Karpas-422 (cell line): ENCODE results near the gene GRAMD2A. TPM values are rescaled to one million over a fixed set of nuclear protein-coding genes. Genes with fewer than 3 reads are reported as not detected.

Source experiments
- DNase-seq: peaks from one replicate; pipeline ENCODE4 v3.0.0-alpha.2; 2015
- H2AFZ ChIP-seq: fragments of 200-600 bp; sonication (generic); 2 replicates; pipeline ENCODE4 v1.6.1; 2014; ENCODE audit warnings: antibody characterized with exemption, low read length, mixed read lengths
- H3K27ac ChIP-seq: fragments of 200-600 bp; sonication (generic); 2 replicates; pipeline ENCODE4 v1.5.1; 2014; ENCODE audit warnings: mild to moderate bottlenecking, low read length, moderate library complexity
- H3K27me3 ChIP-seq: fragments of 200-600 bp; sonication (generic); 2 replicates; pipeline ENCODE4 v1.6.1; 2014; ENCODE audit warnings: low read length, mixed read lengths
- H3K36me3 ChIP-seq: fragments of 200-600 bp; sonication (generic); 2 replicates; pipeline ENCODE4 v1.6.1; 2014; ENCODE audit warnings: low read length, mixed read lengths; ENCODE audit not compliant: insufficient read depth
- H3K4me1 ChIP-seq: fragments of 200-600 bp; sonication (generic); 2 replicates; pipeline ENCODE4 v1.6.1; 2014; ENCODE audit warnings: mild to moderate bottlenecking, low read length, mixed read lengths
- H3K4me2 ChIP-seq: fragments of 200-600 bp; sonication (generic); 2 replicates; pipeline ENCODE4 v1.6.1; 2014; ENCODE audit warnings: low read length, low read depth, mild to moderate bottlenecking; ENCODE audit not compliant: poor library complexity, severe bottlenecking
- H3K4me3 ChIP-seq: fragments of 200-600 bp; sonication (generic); 2 replicates; pipeline ENCODE4 v1.5.1; 2014; ENCODE audit warnings: mild to moderate bottlenecking, antibody characterized with exemption, low read length, mixed read lengths
- H3K79me2 ChIP-seq: fragments of 200-600 bp; sonication (generic); 2 replicates; pipeline ENCODE4 v1.6.1; 2014; ENCODE audit warnings: mild to moderate bottlenecking, low read length, mixed read lengths
- H3K9ac ChIP-seq: fragments of 200-600 bp; sonication (generic); 2 replicates; pipeline ENCODE4 v1.6.0; 2014; ENCODE audit warnings: low read length
- H3K9me2 ChIP-seq: fragments of 200-600 bp; sonication (generic), shearing (Covaris generic); replicated peaks from 2 replicates; pipeline ENCODE4 v1.6.0; 2014; ENCODE audit warnings: mild to moderate bottlenecking, low read length, moderate library complexity; ENCODE audit not compliant: insufficient read depth
- H3K9me3 ChIP-seq: fragments of 300-700, 200-600 bp; sonication (generic); 2 replicates; pipeline ENCODE4 v1.6.1; 2014; ENCODE audit warnings: low read length, mixed read lengths
- H4K20me1 ChIP-seq: fragments of 200-600 bp; sonication (generic); 2 replicates; pipeline ENCODE4 v1.6.1; 2014; ENCODE audit warnings: mild to moderate bottlenecking, antibody characterized with exemption, low read length, low read depth; ENCODE audit not compliant: insufficient read depth
- total RNA-seq: library from RNA; depleted of rRNA; stranded (reverse); fragments of >200 nt; shearing (Covaris generic); gene quantifications from 2 replicates; pipeline ENCODE4 v1.2.3, GENCODE V29; 2014; ENCODE audit warnings: low replicate concordance

Gene GRAMD2A
- total RNA-seq, 1 experiment from 2014 or later = not detected

- H3K9me3 ChIP-seq = no peaks in the 10 kb centered on the region
- no peaks in the 10 kb centered on the region for H4K20me1 ChIP-seq
These were observed 61.2 kb downstream of the GRAMD2A start for GRCh38 chr15:72136170-72137051.

GRCh38 chr15:72135719-72136118 lies 61.9 kb downstream of the GRAMD2A start:
- DNase-seq = no peak
- H3K4me3 ChIP-seq = no peak overlapping the region
- peaks cover 10% of the 10 kb centered on the region for H3K4me1 ChIP-seq
- no peaks in the 10 kb centered on the region for H3K27me3 ChIP-seq
- no peak overlapping the region for H3K9ac ChIP-seq
- no peaks in the 10 kb centered on the region for H3K9me3 ChIP-seq
- H4K20me1 ChIP-seq = no peaks in the 10 kb centered on the region
- H3K36me3 ChIP-seq = no peaks in the 10 kb centered on the region
- no peaks in the 10 kb centered on the region for H3K9me2 ChIP-seq
- H2AFZ ChIP-seq = no peak overlapping the region
- no peak overlapping the region for H3K4me2 ChIP-seq
- H3K27ac ChIP-seq = no peak overlapping the region
- no peaks in the 10 kb centered on the region for H3K79me2 ChIP-seq

More at GRCh38 chr15:72136170-72137051, 61.2 kb downstream of the GRAMD2A start:
- Histone ChIP-seq H3K27ac (no peak overlapping the region), H3K27me3 (no peaks in the 10 kb centered on the region), H3K79me2 (no peaks in the 10 kb centered on the region), H3K36me3 (no peaks in the 10 kb centered on the region), H3K4me1 (peaks cover 11% of the 10 kb centered on the region), H3K9me2 (no peaks in the 10 kb centered on the region), H3K4me2 (no peak overlapping the region), H3K4me3 (no peak overlapping the region), H2AFZ (no peak overlapping the region), H3K9ac (no peak overlapping the region)
- no peak for DNase-seq

GRCh38 chr15:72133211-72133610 lies 64.4 kb downstream of the GRAMD2A start:
- peaks cover 10% of the 10 kb centered on the region for H3K4me1 ChIP-seq
- no peaks in the 10 kb centered on the region for H3K27me3 ChIP-seq
- no peak overlapping the region for H3K27ac ChIP-seq
- H3K4me3 ChIP-seq = no peak overlapping the region
- no peak overlapping the region for H2AFZ ChIP-seq
- DNase-seq = no peak
- H3K79me2 ChIP-seq = no peaks in the 10 kb centered on the region
- H3K4me2 ChIP-seq = no peak overlapping the region
- H4K20me1 ChIP-seq = no peaks in the 10 kb centered on the region
- no peaks in the 10 kb centered on the region for H3K9me3 ChIP-seq
- H3K9me2 ChIP-seq = no peaks in the 10 kb centered on the region
- no peaks in the 10 kb centered on the region for H3K36me3 ChIP-seq
- no peak overlapping the region for H3K9ac ChIP-seq

GRCh38 chr15:72131922-72132321 lies 65.7 kb downstream of the GRAMD2A start:
- Histone ChIP-seq H3K79me2 (no peaks in the 10 kb centered on the region), H4K20me1 (no peaks in the 10 kb centered on the region), H3K36me3 (no peaks in the 10 kb centered on the region), H3K9ac (no peak overlapping the region), H3K27me3 (no peaks in the 10 kb centered on the region), H3K27ac (no peak overlapping the region), H3K4me2 (no peak overlapping the region), H3K9me3 (no peaks in the 10 kb centered on the region), H3K9me2 (no peaks in the 10 kb centered on the region), H3K4me3 (no peak overlapping the region), H2AFZ (no peak overlapping the region), H3K4me1 (peaks cover 10% of the 10 kb centered on the region)
- no peak for DNase-seq

- H2AFZ ChIP-seq = no peak overlapping the region
- no peaks in the 10 kb centered on the region for H3K9me3 ChIP-seq
- H3K27ac ChIP-seq = no peak overlapping the region
- no peaks in the 10 kb centered on the region for H4K20me1 ChIP-seq
- no peak overlapping the region for H3K4me2 ChIP-seq
- H3K9ac ChIP-seq = no peak overlapping the region
- no peak for DNase-seq
- no peaks in the 10 kb centered on the region for H3K9me2 ChIP-seq
- no peaks in the 10 kb centered on the region for H3K27me3 ChIP-seq
- no peaks in the 10 kb centered on the region for H3K79me2 ChIP-seq
- H3K4me1 ChIP-seq = peaks cover 10% of the 10 kb centered on the region
- no peak overlapping the region for H3K4me3 ChIP-seq
- no peaks in the 10 kb centered on the region for H3K36me3 ChIP-seq
These were observed 67.3 kb downstream of the GRAMD2A start for GRCh38 chr15:72130272-72130671.

- Histone ChIP-seq H3K27me3 (no peaks in the 10 kb centered on the region), H4K20me1 (no peaks in the 10 kb centered on the region), H3K9me2 (no peaks in the 10 kb centered on the region), H3K27ac (no peak overlapping the region), H3K9ac (no peak overlapping the region), H2AFZ (no peak overlapping the region), H3K4me1 (peaks cover 10% of the 10 kb centered on the region), H3K79me2 (no peaks in the 10 kb centered on the region), H3K36me3 (no peaks in the 10 kb centered on the region), H3K9me3 (no peaks in the 10 kb centered on the region), H3K4me2 (no peak overlapping the region), H3K4me3 (no peak overlapping the region)
- no peak for DNase-seq
These were observed 69.2 kb downstream of the GRAMD2A start for GRCh38 chr15:72128359-72128758.

- Histone ChIP-seq H4K20me1 (no peaks in the 10 kb centered on the region), H3K27me3 (no peaks in the 10 kb centered on the region), H3K27ac (no peak overlapping the region), H3K9ac (no peak overlapping the region), H3K4me2 (no peak overlapping the region), H3K9me2 (no peaks in the 10 kb centered on the region), H3K4me3 (no peak overlapping the region), H3K79me2 (no peaks in the 10 kb centered on the region), H3K4me1 (peaks cover 13% of the 10 kb centered on the region), H3K9me3 (no peaks in the 10 kb centered on the region), H3K36me3 (no peaks in the 10 kb centered on the region), H2AFZ (no peak overlapping the region)
- DNase-seq = no peak
These were observed 69.8 kb downstream of the GRAMD2A start for GRCh38 chr15:72127724-72128322.

GRCh38 chr15:72124218-72124617 lies 73.4 kb downstream of the GRAMD2A start:
- H3K4me3 ChIP-seq = no peak overlapping the region
- 0 out of 2 replicates have a peak, but pooled peaks cover under 1% of the 10 kb centered on the region for H3K79me2 ChIP-seq
- H3K36me3 ChIP-seq = no peaks in the 10 kb centered on the region
- no peak overlapping the region for H3K27ac ChIP-seq
- H3K4me1 ChIP-seq = peaks cover 12% of the 10 kb centered on the region
- H4K20me1 ChIP-seq = no peaks in the 10 kb centered on the region
- no peaks in the 10 kb centered on the region for H3K9me2 ChIP-seq
- no peaks in the 10 kb centered on the region for H3K27me3 ChIP-seq
- H3K4me2 ChIP-seq = no peak overlapping the region
- no peak for DNase-seq
- no peak overlapping the region for H3K9ac ChIP-seq
- H2AFZ ChIP-seq = no peak overlapping the region
- no peaks in the 10 kb centered on the region for H3K9me3 ChIP-seq
